Activated CD4-positive, alpha-beta T cell treated with anti-CD3 and anti-CD28 coated beads, Interleukin-2, amount 10 ng/mL, durations not matched to agents 24 days and 14 days (primary cell): ENCODE data around the gene CST9L. TPM values are rescaled to one million over a fixed set of nuclear protein-coding genes. Genes with fewer than 3 reads are reported as not detected.

Experiments used
- DNase-seq: peaks from one replicate; pipeline ENCODE4 v3.0.0; 2022
- H3K27ac Mint-ChIP-seq: one replicate; pipeline ENCODE4 v1.8.0; 2022; ENCODE audit warnings: mild to moderate bottlenecking, mixed read lengths
- H3K27me3 Mint-ChIP-seq: one replicate; pipeline ENCODE4 v1.8.0; 2022; ENCODE audit warnings: mixed read lengths
- H3K36me3 Mint-ChIP-seq: one replicate; pipeline ENCODE4 v1.8.0; 2022; ENCODE audit warnings: low read depth, mild to moderate bottlenecking, mixed read lengths
- H3K4me1 Mint-ChIP-seq: one replicate; pipeline ENCODE4 v1.8.0; 2021; ENCODE audit warnings: mixed read lengths
- H3K4me3 Mint-ChIP-seq: one replicate; pipeline ENCODE4 v1.8.0; 2022; ENCODE audit warnings: mild to moderate bottlenecking, moderate library complexity, mixed read lengths
- H3K9me3 Mint-ChIP-seq: one replicate; pipeline ENCODE4 v1.8.0; 2021; ENCODE audit warnings: mixed read lengths
- intact Hi-C: fragments of 100-400 bp; cut with micrococcal nuclease; formaldehyde crosslinking; loops from one replicate; pipeline ENCODE4 v1.15.1; 2023
- total RNA-seq: library from RNA; stranded (reverse); gene quantifications from 2 replicates; pipeline ENCODE4 v1.2.3, GENCODE V29; 2022

CST9L gene
- total RNA-seq, 1 donor from 2014 or later: not detected

DNA sequence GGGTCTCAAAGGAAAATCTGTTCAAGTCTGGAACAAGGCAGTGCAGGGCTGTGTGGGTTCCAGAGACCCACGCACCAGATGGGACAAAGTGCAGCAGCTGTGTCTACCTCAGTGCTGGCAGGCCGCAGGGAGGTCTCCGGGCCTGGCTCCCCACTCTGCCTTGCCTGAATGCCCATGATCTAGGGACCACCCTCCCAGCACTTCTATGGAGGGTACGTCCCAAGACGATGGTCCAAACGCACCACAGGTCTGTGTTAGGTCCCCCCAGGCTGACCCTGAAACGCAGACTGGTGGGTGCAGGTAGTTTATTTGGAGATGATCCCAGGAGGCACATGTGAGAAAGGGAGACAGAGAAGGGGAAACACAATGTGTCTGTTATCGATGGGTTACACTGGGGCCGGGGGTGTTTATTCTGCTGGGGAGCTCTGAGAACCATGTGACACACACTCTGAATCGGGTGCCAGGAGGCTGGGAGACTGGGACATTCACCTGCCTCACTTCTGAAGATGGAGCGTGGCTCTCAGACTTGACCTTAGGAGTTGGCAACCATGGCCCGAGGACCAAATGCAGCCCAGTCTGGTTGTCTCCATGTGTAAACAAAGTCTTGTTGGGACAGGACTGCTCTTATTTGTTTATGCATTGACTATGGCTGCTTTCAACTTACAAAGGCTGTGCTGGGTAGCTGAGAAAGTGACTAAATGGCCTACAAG lies 21.7 kb downstream of the CST9L start:
- Mint-ChIP-seq H3K4me3 (no peak overlapping the region), H3K27ac (no peak overlapping the region), H3K27me3 (no peaks in the 10 kb centered on the region), H3K9me3 (no peaks in the 10 kb centered on the region), H3K36me3 (no peaks in the 10 kb centered on the region), H3K4me1 (no peaks in the 10 kb centered on the region)
- no peak for DNase-seq
- intact Hi-C loops: no loop called here

DNA sequence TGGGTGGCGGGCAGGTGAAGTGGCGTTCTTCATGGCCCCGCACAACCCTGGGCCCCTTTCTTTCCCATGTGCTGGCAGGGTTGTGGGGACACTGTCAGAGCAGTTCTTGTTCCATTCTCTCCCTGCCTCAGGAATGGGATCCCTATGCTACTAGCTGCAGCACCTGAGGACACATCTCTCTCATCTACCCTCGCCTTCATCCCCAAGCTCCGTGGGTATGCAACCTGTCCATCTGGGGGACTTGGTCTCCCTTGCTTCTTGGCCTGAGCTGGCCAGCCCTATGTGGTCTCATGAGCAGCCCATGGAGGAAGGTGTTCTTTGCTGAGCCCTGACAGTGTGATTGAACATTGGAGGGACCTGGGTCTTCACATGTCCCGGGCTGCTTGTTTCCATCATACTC lies 24.2 kb downstream of the CST9L start:
- no peaks in the 10 kb centered on the region for H3K9me3 Mint-ChIP-seq
- no peaks in the 10 kb centered on the region for H3K4me1 Mint-ChIP-seq
- H3K4me3 Mint-ChIP-seq: no peak overlapping the region
- no peak for DNase-seq
- peaks cover 4% of the 10 kb centered on the region for H3K27me3 Mint-ChIP-seq
- intact Hi-C loops: no loop called here
- no peak overlapping the region for H3K27ac Mint-ChIP-seq
- H3K36me3 Mint-ChIP-seq: no peaks in the 10 kb centered on the region

DNA sequence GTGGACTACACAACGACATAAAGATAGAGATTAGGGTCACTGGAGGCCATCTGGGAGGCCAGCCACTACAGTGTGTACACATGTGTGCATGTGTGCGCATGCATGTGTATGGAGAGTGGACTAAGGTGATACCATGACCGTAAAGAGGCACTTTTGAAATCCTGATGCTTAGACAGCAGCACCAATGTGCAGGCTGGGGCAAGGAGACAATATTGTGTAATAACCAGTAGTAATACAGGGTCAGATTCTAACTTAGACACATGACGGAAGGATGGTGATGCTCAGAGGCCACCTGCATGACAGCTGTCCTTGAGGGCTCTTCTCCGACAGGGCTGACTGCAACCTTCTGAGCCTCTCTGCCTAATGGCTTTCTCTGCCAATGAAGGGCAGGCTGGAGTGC lies 25.5 kb downstream of the CST9L start:
- no peak for DNase-seq
- intact Hi-C loops: no loop called here
- Mint-ChIP-seq H3K36me3 (no peaks in the 10 kb centered on the region), H3K4me1 (no peaks in the 10 kb centered on the region), H3K27me3 (peaks cover 4% of the 10 kb centered on the region), H3K27ac (no peak overlapping the region), H3K4me3 (no peak overlapping the region), H3K9me3 (no peaks in the 10 kb centered on the region)

DNA sequence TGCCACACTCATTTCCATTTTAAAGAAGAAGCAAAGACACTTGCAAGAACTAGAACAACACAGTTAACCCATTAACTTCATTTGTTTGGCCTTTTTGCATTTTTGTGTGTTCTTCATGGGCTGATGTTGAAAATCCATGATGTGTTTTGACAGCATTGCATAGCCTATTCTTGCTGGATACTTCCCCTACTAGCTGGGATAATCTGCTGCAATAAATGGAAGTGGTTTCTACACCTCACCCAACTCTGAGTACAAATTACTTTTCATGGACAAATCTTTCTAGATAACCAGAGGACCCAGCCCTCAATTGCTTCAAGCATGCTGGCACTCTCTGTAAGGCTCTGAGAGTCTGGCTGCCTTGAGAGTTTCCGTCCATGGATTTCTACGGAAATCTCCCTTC lies 26.5 kb downstream of the CST9L start:
- H3K4me3 Mint-ChIP-seq: no peak overlapping the region
- H3K27me3 Mint-ChIP-seq: peaks cover 4% of the 10 kb centered on the region
- H3K27ac Mint-ChIP-seq: no peak overlapping the region
- DNase-seq: no peak
- intact Hi-C loops: no loop called here
- no peaks in the 10 kb centered on the region for H3K36me3 Mint-ChIP-seq
- no peaks in the 10 kb centered on the region for H3K4me1 Mint-ChIP-seq
- no peaks in the 10 kb centered on the region for H3K9me3 Mint-ChIP-seq

DNA sequence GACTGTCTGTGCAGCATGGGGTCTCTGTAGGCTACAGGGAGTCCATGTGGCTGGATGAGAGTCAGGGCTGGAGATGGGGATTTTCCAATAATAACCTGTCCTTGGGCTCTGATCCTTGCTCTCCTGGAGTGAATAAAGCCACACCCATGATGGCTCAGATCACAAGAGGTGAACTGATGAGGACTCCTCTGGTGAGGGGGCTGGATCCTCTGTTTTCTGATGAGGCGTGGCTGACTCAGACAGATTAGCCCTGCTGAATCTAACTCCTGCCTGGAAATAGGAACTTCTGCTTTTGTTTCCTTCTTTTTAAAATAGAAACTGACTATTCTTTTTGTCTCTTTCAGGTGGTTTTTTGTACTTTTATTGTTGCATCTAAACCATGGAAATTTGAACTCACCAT lies 27.0 kb downstream of the CST9L start:
- Mint-ChIP-seq H3K27me3 (peaks cover 4% of the 10 kb centered on the region), H3K9me3 (no peaks in the 10 kb centered on the region)

DNA sequence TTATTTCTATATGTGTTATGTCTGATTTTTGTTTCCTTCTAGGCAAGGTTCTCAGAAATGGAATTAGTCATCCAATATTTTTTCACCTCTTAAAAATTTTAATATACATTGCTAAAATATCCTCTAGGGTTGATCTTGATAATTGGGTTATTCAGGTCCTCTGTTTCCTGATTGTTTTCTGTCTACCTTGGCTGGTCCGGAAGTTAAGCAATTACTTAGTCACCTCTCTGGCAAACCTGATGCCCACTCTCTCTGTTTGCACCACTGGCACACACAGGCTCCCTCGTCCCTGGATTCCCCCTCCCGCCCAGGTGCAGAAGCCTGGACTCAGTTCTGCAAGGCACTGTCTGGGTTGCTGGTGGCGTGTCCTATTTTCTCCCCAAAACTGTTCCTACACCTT lies 27.7 kb downstream of the CST9L start:
- Mint-ChIP-seq H3K27ac (no peak overlapping the region), H3K4me3 (no peak overlapping the region), H3K4me1 (no peaks in the 10 kb centered on the region), H3K36me3 (no peaks in the 10 kb centered on the region), H3K27me3 (peaks cover 4% of the 10 kb centered on the region), H3K9me3 (no peaks in the 10 kb centered on the region)
- DNase-seq: no peak
- intact Hi-C loops: no loop called here

More for the DNA sequence above, 27.0 kb downstream of the CST9L start:
- no peak overlapping the region for H3K27ac Mint-ChIP-seq
- intact Hi-C loops: no loop called here
- no peaks in the 10 kb centered on the region for H3K36me3 Mint-ChIP-seq
- no peak for DNase-seq
- no peaks in the 10 kb centered on the region for H3K4me1 Mint-ChIP-seq
- H3K4me3 Mint-ChIP-seq: no peak overlapping the region

DNA sequence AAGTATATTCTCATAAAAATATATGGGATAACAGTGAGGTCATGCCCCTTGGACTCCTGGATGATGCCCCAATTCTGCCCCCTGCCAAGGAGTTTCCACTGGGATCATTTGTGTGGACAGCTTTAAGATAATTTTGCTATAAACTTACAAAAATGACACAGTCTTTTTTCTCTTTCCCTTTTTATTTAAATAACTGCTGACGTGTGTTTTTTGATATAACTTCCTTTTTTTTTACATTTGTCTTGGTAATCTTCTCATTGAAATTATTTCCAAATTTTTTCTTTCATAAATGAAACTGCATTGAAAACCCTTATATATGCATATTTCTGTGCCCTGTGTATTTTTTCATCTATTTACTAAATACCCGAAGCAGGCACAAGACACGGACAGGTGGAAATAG lies 31.3 kb downstream of the CST9L start:
- Mint-ChIP-seq H3K4me1 (no peaks in the 10 kb centered on the region), H3K27ac (no peak overlapping the region), H3K4me3 (no peak overlapping the region), H3K27me3 (peaks cover 4% of the 10 kb centered on the region), H3K36me3 (no peaks in the 10 kb centered on the region), H3K9me3 (no peaks in the 10 kb centered on the region)
- intact Hi-C loops: no loop called here
- DNase-seq: no peak

DNA sequence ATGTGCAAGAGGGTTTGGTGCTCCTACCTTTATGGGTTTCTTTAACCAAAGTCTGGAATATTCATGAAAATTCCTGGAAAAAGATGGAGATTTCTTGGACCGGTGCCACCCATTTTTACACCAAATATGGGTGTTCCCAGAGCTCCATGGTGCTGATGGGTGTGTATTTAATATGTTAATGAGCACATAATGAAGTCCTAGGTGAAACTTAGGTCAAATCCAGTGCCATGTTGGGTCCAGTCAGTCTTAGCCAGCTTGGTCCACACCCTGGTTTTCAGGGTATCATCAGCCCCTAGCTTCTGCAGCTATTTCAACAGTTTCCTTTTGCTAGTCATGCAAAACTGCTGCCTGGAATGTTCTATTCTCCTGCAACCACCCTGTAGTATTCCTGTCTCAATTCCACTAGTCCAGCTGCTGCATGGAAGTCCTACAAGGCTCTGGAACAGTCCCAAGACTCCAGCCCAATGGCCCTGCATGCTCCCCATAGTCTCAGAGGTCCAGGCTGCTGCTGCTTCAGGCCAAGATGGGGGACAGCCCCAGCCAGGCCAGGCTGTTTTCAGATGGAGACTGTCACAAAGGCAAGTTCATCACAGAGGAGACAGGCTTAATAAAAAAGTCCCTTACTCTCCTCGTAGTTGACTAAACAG lies 31.8 kb downstream of the CST9L start:
- H3K27ac Mint-ChIP-seq: no peak overlapping the region
- no peak for DNase-seq
- intact Hi-C loops: no loop called here

DNA sequence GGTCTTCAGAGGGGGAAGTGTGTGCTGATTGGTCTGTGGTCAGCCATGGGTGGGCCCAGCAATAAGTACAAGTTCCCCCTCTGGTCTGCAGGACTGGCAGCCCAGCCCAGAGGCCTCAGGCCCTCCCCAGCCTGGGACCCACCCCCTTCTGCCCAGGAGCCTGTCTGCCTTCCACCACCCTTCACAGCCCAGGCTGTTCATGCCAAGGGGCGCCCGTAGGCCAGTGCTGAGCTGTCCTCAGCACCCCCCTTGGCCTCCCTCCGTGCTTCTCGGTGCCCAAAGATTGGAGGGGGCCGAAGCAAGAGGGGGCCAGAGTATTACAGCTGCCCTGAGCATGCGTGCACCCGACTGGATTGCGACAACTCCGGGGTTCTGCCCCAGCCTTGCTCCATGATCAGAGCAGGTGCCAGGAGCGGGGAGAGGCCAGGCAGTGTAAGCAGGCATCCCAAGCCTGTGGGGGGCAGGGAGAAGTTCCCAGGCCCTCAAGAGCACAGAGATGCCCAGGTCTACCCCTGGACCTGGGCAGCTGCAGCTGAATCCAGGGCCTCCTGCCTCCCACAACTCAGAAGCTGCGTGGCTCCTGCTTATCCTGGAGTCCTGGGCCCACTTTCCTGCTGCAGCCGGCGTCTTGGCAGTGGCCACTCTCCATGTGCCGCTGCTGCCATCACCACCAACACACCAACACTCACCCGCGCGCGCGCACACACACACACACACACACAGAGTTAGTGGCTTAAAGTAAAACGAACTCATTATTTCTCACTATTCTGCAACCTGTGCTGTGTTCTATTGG lies 33.3 kb downstream of the CST9L start:
- no peaks in the 10 kb centered on the region for H3K36me3 Mint-ChIP-seq
- H3K4me3 Mint-ChIP-seq: no peak overlapping the region
- no peak overlapping the region for H3K27ac Mint-ChIP-seq
- no peaks in the 10 kb centered on the region for H3K4me1 Mint-ChIP-seq
- intact Hi-C loops: no loop called here
- no peak for DNase-seq
- H3K27me3 Mint-ChIP-seq: peaks cover 4% of the 10 kb centered on the region
- peaks cover 4% of the 10 kb centered on the region for H3K9me3 Mint-ChIP-seq

More for the DNA sequence above, 31.8 kb downstream of the CST9L start:
- no peak overlapping the region for H3K4me3 Mint-ChIP-seq
- peaks cover 4% of the 10 kb centered on the region for H3K27me3 Mint-ChIP-seq
- no peaks in the 10 kb centered on the region for H3K4me1 Mint-ChIP-seq
- peaks cover under 1% of the 10 kb centered on the region for H3K9me3 Mint-ChIP-seq
- H3K36me3 Mint-ChIP-seq: no peaks in the 10 kb centered on the region

DNA sequence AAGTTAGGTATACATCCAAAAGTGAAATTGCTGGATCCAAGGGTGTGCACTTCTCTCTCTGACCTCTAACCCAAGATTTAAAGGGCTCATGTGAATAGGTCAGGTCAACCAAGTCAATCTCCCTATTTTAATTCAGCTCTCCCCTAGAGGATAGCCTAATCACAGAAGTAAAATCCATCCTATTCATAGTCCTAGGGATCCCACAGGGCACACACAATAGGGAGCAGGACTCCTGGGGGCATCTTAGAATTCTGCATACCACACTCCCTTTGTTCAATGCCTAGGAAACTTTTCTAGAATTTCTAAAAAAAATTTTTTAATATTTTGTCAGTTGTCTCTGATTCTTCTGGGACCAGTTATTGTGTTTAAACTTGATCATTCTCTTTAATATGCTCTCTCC lies 35.1 kb downstream of the CST9L start:
- H3K9me3 Mint-ChIP-seq: peaks cover 8% of the 10 kb centered on the region
- H3K4me3 Mint-ChIP-seq: no peak overlapping the region
- intact Hi-C loops: no loop called here
- no peaks in the 10 kb centered on the region for H3K36me3 Mint-ChIP-seq
- no peaks in the 10 kb centered on the region for H3K27me3 Mint-ChIP-seq
- no peaks in the 10 kb centered on the region for H3K4me1 Mint-ChIP-seq
- no peak overlapping the region for H3K27ac Mint-ChIP-seq
- DNase-seq: no peak

DNA sequence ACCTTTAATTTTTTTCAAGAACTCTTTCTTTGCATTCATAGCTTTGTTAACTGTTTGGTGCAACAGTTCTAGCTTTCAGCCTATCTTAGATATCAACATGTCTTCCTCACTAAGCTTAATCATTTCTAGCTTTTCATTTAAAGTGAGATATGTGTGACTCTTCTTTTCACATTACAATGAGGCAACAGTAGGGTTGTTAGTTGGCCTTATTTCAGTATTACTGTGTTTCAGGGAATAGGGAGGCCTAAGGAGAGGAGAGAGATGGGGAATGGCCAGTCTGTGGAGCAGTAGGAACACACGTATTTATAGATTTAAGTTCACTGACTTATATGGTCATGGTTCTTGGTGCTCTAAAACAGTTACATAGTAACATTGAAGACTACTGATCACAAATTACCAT lies 35.8 kb downstream of the CST9L start:
- H3K4me3 Mint-ChIP-seq: no peak overlapping the region

DNA sequence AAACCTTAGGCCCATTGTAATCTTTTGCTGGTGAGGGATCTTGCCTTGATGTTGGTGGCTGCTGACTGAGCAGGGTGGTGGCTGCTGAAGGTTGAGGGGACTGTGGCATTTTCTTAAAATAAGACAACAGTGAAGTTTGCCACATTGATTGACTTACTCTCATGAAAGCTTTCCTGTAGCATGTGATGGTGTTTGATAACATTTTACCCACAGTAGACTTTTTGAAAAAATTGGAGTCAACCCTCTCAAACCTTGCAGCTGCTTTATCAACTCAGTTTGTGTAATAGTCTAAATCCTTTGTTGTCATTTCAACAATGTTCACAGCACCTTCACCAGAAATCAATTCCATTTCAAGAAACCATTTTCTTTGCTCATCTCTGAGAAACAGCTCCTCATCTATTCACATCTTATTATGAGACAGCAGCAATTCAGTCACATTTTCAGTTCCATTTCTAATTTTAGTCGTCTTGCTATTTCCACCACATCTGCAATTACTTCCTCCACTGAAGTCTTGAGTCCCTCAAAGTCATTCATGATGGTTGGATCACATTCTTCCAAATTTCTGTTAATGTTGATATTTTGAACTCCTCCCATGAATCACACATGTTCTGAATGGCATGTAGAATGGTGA lies 37.2 kb downstream of the CST9L start:
- peaks cover 12% of the 10 kb centered on the region for H3K9me3 Mint-ChIP-seq
- DNase-seq: no peak
- H3K27me3 Mint-ChIP-seq: no peaks in the 10 kb centered on the region
- intact Hi-C loops: no loop called here
- no peak overlapping the region for H3K4me3 Mint-ChIP-seq
- no peak overlapping the region for H3K27ac Mint-ChIP-seq
- H3K36me3 Mint-ChIP-seq: no peaks in the 10 kb centered on the region
- H3K4me1 Mint-ChIP-seq: no peaks in the 10 kb centered on the region

More for the DNA sequence above, 35.8 kb downstream of the CST9L start:
- H3K27ac Mint-ChIP-seq: no peak overlapping the region
- no peaks in the 10 kb centered on the region for H3K36me3 Mint-ChIP-seq
- no peak for DNase-seq
- no peaks in the 10 kb centered on the region for H3K27me3 Mint-ChIP-seq
- H3K4me1 Mint-ChIP-seq: no peaks in the 10 kb centered on the region
- H3K9me3 Mint-ChIP-seq: peaks cover 8% of the 10 kb centered on the region
- intact Hi-C loops: no loop called here

DNA sequence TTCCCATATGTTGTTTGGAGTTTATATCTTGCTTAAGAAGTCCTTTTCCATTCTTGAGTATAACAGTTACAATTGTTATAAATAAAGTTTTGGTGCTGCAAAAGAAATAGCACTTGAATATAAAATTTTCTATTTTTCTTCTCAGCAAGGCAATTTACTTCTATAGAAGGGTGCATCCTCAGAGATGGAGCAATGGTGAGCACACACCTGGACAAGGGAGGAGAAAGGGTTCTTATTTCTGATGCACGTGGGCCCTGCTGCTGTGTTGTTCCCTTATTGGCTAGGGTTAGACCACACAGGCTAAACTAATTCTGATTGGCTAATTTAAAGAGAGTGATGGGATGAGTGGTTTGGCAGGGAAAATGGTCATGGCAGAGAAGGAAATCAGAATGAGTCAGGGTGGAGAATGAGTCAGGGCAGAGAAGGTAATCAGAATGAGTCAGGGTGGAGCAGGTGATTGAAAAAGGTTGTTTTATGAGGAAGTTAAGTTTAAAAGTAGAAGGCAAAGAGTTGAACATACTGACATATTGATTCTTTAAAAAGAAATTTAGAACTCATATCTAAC lies 39.3 kb downstream of the CST9L start:
- H3K27me3 Mint-ChIP-seq: no peaks in the 10 kb centered on the region
- H3K9me3 Mint-ChIP-seq: peaks cover 12% of the 10 kb centered on the region
- no peaks in the 10 kb centered on the region for H3K4me1 Mint-ChIP-seq
- no peaks in the 10 kb centered on the region for H3K36me3 Mint-ChIP-seq
- no peak overlapping the region for H3K27ac Mint-ChIP-seq
- no peak for DNase-seq
- intact Hi-C loops: no loop called here
- H3K4me3 Mint-ChIP-seq: no peak overlapping the region

DNA sequence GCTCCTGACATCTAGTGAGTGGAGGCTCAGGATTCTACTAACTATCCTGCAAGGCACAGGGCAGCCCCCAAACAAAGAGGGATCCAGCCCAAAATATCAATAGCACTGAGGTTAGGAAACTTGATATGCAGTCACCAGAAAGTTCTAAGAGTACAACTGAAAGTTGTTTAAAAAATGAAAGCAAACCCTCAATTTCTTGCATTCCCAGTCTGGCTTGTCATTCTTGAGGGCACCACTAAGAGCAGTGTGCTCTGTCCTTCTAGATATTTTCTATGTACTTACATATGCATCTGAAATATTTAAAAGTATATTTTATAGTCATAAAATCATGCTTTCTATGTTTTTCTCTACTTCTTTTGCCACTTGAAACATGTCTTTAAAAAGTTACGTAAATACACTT lies 41.4 kb downstream of the CST9L start:
- intact Hi-C loops: no loop called here
- no peak for DNase-seq
- Mint-ChIP-seq H3K9me3 (peaks cover 12% of the 10 kb centered on the region), H3K4me3 (no peak overlapping the region), H3K27me3 (no peaks in the 10 kb centered on the region), H3K27ac (no peak overlapping the region), H3K36me3 (no peaks in the 10 kb centered on the region), H3K4me1 (no peaks in the 10 kb centered on the region)
